Tibial nerve (tissue), 3 donors: ENCODE results near the gene ABCC8.

Experiments
- POLR2A ChIP-seq, 2 donors: fragments of 450-650 bp; IDR thresholded peaks; one replicate each; pipeline ENCODE4 v1.6.1; 2017; ENCODE audit warnings: antibody characterized with exemption in 2 of 2, mild to moderate bottlenecking in 2 of 2, moderate library complexity in 2 of 2
- TF ChIP-seq, protein P1 (sequence below), 5 experiments: fragments of 200-600 bp in 3 of 5; fragments of 450-650 bp in 2 of 5; sonication (generic) in 3 of 5; IDR thresholded peaks; one replicate each; pipeline ENCODE4 v1.5.1; 2016 to 2019; ENCODE audit warnings: antibody characterized with exemption in 5 of 5, mild to moderate bottlenecking in 3 of 5, moderate library complexity in 2 of 5

- no peak for TF ChIP-seq POLR2A (IDR thresholded peaks at IDR 0.05)
- TF ChIP-seq, protein P1, sequence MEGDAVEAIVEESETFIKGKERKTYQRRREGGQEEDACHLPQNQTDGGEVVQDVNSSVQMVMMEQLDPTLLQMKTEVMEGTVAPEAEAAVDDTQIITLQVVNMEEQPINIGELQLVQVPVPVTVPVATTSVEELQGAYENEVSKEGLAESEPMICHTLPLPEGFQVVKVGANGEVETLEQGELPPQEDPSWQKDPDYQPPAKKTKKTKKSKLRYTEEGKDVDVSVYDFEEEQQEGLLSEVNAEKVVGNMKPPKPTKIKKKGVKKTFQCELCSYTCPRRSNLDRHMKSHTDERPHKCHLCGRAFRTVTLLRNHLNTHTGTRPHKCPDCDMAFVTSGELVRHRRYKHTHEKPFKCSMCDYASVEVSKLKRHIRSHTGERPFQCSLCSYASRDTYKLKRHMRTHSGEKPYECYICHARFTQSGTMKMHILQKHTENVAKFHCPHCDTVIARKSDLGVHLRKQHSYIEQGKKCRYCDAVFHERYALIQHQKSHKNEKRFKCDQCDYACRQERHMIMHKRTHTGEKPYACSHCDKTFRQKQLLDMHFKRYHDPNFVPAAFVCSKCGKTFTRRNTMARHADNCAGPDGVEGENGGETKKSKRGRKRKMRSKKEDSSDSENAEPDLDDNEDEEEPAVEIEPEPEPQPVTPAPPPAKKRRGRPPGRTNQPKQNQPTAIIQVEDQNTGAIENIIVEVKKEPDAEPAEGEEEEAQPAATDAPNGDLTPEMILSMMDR (IDR thresholded peaks at IDR 0.05): no peak
Observed at GRCh38 chr11:17381156-17381555, 95.5 kb downstream of the ABCC8 start.
